Right lobe of liver (tissue), 4 donors: Measurements from ENCODE around the gene PDSS1.

ENCODE experiments used
- CTCF ChIP-seq, 4 donors: fragments of 200-600 bp in 3 of 4; fragments of 450-650 bp in 1 of 4; IDR thresholded peaks; one replicate each; pipeline versions ENCODE4 v1.5.1 to v1.8.0; 2016 to 2022; ENCODE audit warnings: antibody characterized with exemption in 4 of 4, mild to moderate bottlenecking in 2 of 4
- POLR2A ChIP-seq: fragments of 450-650 bp; IDR thresholded peaks from one replicate; pipeline ENCODE4 v1.6.1; 2017; ENCODE audit warnings: antibody characterized with exemption, mild to moderate bottlenecking
- donor health status: DM: no; HTN: no; CAD: no.
- donor health status: DM: no; HTN: no; CAD: no.
- donor health status: DM: no; HTN: yes; CAD: no.

GRCh38 chr10:26679588-26679987, 17.9 kb upstream of the PDSS1 start:
- TF ChIP-seq CTCF (IDR thresholded peaks at IDR 0.05) (no peak), POLR2A (no peak)
